Neural progenitor cell (in vitro differentiated cells): ENCODE results near the gene FBXW7.

Source experiments
- CTCF ChIP-seq: fragments of 200-600 bp; sonication (generic); IDR thresholded peaks from 2 replicates; pipeline ENCODE4 v1.5.1; 2017; ENCODE audit warnings: antibody characterized with exemption, mild to moderate bottlenecking
- EZH2 ChIP-seq: fragments of 200-600 bp; sonication (generic); IDR thresholded peaks from 2 replicates; pipeline ENCODE4 v1.6.1; 2017; ENCODE audit warnings: antibody characterized with exemption, mild to moderate bottlenecking, moderate library complexity
- EZH2phosphoT487 ChIP-seq: fragments of 200-600 bp; sonication (generic); IDR thresholded peaks from 2 replicates; pipeline ENCODE4 v1.6.1; 2017; ENCODE audit warnings: antibody characterized with exemption

- TF ChIP-seq CTCF (no peak), EZH2 (no peak), EZH2phosphoT487 (no peak)
Observed at GRCh38 chr4:152372444-152372843, 163.4 kb downstream of the FBXW7 start.
